ENCODE measurements around the gene TNNC1.

DNA sequence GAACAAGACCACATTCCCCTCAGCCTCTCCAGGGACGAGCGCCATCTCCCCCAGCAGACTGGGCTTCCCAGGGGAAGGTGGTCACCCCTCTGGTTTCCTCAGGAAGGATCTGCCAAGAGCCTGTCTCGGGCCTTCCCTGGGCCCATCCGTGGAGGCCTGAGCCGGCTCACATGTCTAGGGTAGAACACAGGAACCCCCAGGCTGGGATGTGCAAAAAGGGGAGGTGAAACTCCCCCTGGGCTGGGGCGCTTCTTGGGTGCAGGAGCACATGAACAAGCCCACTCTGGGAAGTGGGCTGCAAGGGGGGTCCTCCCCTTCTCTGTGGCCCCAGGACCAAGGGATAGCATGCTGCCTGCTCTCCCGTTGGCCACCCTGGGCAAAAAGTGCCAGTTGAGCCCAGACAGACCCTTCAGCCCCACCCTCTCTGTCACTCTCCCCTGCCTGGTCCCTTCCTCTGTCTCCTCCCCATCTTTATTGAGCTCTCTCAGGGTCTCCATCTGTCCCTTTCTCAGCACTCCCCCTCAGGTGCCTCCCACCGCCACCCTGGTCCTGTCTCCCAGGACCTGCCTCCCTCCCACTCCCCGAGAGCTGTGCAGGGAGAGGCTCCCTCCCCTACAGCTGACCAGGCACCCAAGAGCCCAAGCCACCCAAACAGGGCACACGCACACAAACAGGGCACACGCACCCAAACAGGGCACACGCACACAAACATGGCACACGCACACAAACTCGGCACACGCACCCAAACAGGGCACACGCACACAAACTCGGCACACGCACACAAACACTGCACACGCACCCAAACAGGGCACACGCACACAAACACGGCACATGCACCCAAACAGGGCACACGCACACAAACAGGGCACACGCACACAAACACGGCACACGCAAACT lies 9.8 kb downstream of the TNNC1 start:
- TF ChIP-seq, protein P1, sequence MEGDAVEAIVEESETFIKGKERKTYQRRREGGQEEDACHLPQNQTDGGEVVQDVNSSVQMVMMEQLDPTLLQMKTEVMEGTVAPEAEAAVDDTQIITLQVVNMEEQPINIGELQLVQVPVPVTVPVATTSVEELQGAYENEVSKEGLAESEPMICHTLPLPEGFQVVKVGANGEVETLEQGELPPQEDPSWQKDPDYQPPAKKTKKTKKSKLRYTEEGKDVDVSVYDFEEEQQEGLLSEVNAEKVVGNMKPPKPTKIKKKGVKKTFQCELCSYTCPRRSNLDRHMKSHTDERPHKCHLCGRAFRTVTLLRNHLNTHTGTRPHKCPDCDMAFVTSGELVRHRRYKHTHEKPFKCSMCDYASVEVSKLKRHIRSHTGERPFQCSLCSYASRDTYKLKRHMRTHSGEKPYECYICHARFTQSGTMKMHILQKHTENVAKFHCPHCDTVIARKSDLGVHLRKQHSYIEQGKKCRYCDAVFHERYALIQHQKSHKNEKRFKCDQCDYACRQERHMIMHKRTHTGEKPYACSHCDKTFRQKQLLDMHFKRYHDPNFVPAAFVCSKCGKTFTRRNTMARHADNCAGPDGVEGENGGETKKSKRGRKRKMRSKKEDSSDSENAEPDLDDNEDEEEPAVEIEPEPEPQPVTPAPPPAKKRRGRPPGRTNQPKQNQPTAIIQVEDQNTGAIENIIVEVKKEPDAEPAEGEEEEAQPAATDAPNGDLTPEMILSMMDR (IDR thresholded peaks at IDR 0.05 in 4 of 5, conservative IDR thresholded peaks at IDR 0.05 in 1 of 5): no peak
- TF ChIP-seq POLR2A (IDR thresholded peaks at IDR 0.05): no peak
